Measurements from ENCODE around the gene SECTM1.

The SECTM1 gene

GRCh38 chr17:82327289-82327688, 6.3 kb downstream of the SECTM1 start:
- no peak for DNase-seq

- DNase-seq: no peak
These were observed 8.0 kb downstream of the SECTM1 start for GRCh38 chr17:82325286-82326180.

GRCh38 chr17:82324566-82325285, 8.8 kb downstream of the SECTM1 start:
- DNase-seq: no peak

- DNase-seq: no peak
These were observed 9.9 kb downstream of the SECTM1 start for GRCh38 chr17:82323514-82324234.

GRCh38 chr17:82322526-82323453, 10.8 kb downstream of the SECTM1 start:
- DNase-seq: no peak

GRCh38 chr17:82321947-82322466, 11.6 kb downstream of the SECTM1 start:
- DNase-seq: no peak

- DNase-seq: peak; percentile 72
These were observed 12.3 kb downstream of the SECTM1 start for GRCh38 chr17:82320956-82321927.

GRCh38 chr17:82320140-82320840, 13.3 kb downstream of the SECTM1 start:
- no peak for DNase-seq

GRCh38 chr17:82319619-82320062, 13.9 kb downstream of the SECTM1 start:
- no peak for DNase-seq

GRCh38 chr17:82318772-82319606, 14.6 kb downstream of the SECTM1 start:
- no peak for DNase-seq

- no peak for DNase-seq
These were observed 15.4 kb downstream of the SECTM1 start for GRCh38 chr17:82318169-82318498.

GRCh38 chr17:82317394-82318168, 16.0 kb downstream of the SECTM1 start, which contains the start of gene CD7:
Gene CD7 (minus strand): TSS chr17:82317608. CDS start chr17:82317495, 113 bp downstream.
- DNase-seq: peak; percentile 49

- DNase-seq: no peak
These were observed 16.7 kb downstream of the SECTM1 start for GRCh38 chr17:82316651-82317393.

GRCh38 chr17:82315703-82316358, 17.7 kb downstream of the SECTM1 start:
- peak; percentile 42 for DNase-seq

GRCh38 chr17:82314727-82315605, 18.6 kb downstream of the SECTM1 start:
- DNase-seq: no peak

Data from T-helper 9 cell (primary cell).